HepG2 (cell line): ENCODE data around the gene CDX1.

ENCODE experiments used
- AHR ChIP-seq: IDR thresholded peaks from 2 replicates; pipeline ENCODE4 v1.6.1; 2018; ENCODE audit warnings: missing genetic modification reagents, missing compliant biosample characterization
- ASH2L ChIP-seq: fragments of 300-600, 200-600 bp; sonication (generic); IDR thresholded peaks from 2 replicates; pipeline ENCODE4 v1.7.0; 2017; ENCODE audit warnings: low read depth, mild to moderate bottlenecking, moderate library complexity, mixed read lengths, low read length; ENCODE audit not compliant: insufficient read length
- BRCA1 ChIP-seq: sonication (generic); formaldehyde crosslinking; IDR thresholded peaks from 2 replicates; pipeline ENCODE4 v1.4.0; 2020; ENCODE audit warnings: missing genetic modification reagents
- MXD4 ChIP-seq: IDR thresholded peaks from 2 replicates; pipeline ENCODE4 v1.6.1; 2016; ENCODE audit warnings: mild to moderate bottlenecking, missing biosample characterization, missing genetic modification reagents
- MXI1 ChIP-seq: IDR thresholded peaks from 3 replicates; pipeline ENCODE4 v1.6.1; 2012; ENCODE audit warnings: low read depth, low read length, inconsistent platforms, borderline replicate concordance
- SIN3A ChIP-seq: IDR thresholded peaks from 2 replicates; pipeline ENCODE4 v1.6.1; 2011; ENCODE audit warnings: low read depth, mild to moderate bottlenecking, control low read depth, low read length, borderline replicate concordance

DNA sequence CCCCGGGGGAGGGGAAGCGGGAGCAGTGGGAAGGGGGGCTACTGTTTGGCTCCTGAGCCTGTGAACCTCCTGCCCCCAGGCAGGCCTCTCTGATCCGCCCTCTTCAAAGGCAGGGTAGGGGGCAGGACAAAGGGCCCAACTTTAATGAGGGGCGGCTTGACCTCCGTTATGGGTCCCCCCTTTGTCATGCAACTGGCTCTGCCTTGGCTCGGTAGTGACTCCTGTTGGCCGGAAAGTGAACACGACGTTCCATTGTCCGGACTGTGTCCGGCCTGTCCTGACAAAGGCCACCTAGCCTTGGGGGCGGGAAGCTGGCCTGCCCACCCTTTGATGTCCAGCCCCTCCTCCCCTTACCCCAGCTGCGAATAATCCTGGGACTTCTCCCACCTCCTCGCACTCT lies 1.3 kb downstream of the CDX1 start:
- no peak for TF ChIP-seq BRCA1
- TF ChIP-seq ASH2L: no peak
- no peak for TF ChIP-seq AHR (CRISPR knock-in tag)
- TF ChIP-seq MXD4 (CRISPR knock-in tag): no peak
- no peak for TF ChIP-seq MXI1
- TF ChIP-seq SIN3A: no peak
